ENCODE measurements around the gene DCDC1. TPM values are rescaled to one million over a fixed set of nuclear protein-coding genes. Genes with fewer than 3 reads are reported as not detected.
"Not testable (repeated sequence)": the region's sequence is repeated elsewhere in the genome, so short reads cannot be mapped to it uniquely, and the experiment has no call there.

DCDC1 gene
- total RNA-seq, 1 experiment from 2014 or later, result not detected

- no peak for DNase-seq (ENCODE audit: low spot score)
These were observed 378.2 kb downstream of the DCDC1 start for GRCh38 chr11:30991376-30991775.

GRCh38 chr11:30990625-30991296, 378.8 kb downstream of the DCDC1 start:
- no peak for DNase-seq (ENCODE audit: low spot score)

- no peak for DNase-seq (ENCODE audit: low spot score)
These were observed 381.7 kb downstream of the DCDC1 start for GRCh38 chr11:30987819-30988218.

- no peak for DNase-seq (ENCODE audit: low spot score)
These were observed 384.0 kb downstream of the DCDC1 start for GRCh38 chr11:30985536-30985935.

GRCh38 chr11:30984827-30985226, 384.7 kb downstream of the DCDC1 start:
- DNase-seq (ENCODE audit: low spot score), result peak; percentile 39

GRCh38 chr11:30984442-30984816, 385.1 kb downstream of the DCDC1 start:
- peak; percentile 66 for DNase-seq (ENCODE audit: low spot score)

- no peak for DNase-seq (ENCODE audit: low spot score)
These were observed 385.6 kb downstream of the DCDC1 start for GRCh38 chr11:30983776-30984441.

- no peak for DNase-seq (ENCODE audit: low spot score)
These were observed 386.4 kb downstream of the DCDC1 start for GRCh38 chr11:30983143-30983542.

- no peak for DNase-seq (ENCODE audit: low spot score)
These were observed 402.0 kb downstream of the DCDC1 start for GRCh38 chr11:30967579-30967978.

- DNase-seq (ENCODE audit: low spot score), result peak; percentile 53
These were observed 409.0 kb downstream of the DCDC1 start for GRCh38 chr11:30960387-30960992.

GRCh38 chr11:30956751-30957150, 412.8 kb downstream of the DCDC1 start:
- no peak for DNase-seq (ENCODE audit: low spot score)

GRCh38 chr11:30949838-30950237, 419.7 kb downstream of the DCDC1 start:
- no peak for DNase-seq (ENCODE audit: low spot score)

GRCh38 chr11:30947715-30948114, 421.8 kb downstream of the DCDC1 start:
- DNase-seq (ENCODE audit: low spot score), result not testable (repeated sequence)

- no peak for DNase-seq (ENCODE audit: low spot score)
These were observed 430.7 kb downstream of the DCDC1 start for GRCh38 chr11:30938810-30939209.

- DNase-seq (ENCODE audit: low spot score), result no peak
These were observed 431.4 kb downstream of the DCDC1 start for GRCh38 chr11:30938171-30938570.

GRCh38 chr11:30936491-30936890, 433.0 kb downstream of the DCDC1 start:
- no peak for DNase-seq (ENCODE audit: low spot score)

- DNase-seq (ENCODE audit: low spot score), result peak; percentile 28
These were observed 433.7 kb downstream of the DCDC1 start for GRCh38 chr11:30935861-30936260.

GRCh38 chr11:30926130-30926529, 443.4 kb downstream of the DCDC1 start:
- DNase-seq (ENCODE audit: low spot score), result no peak

GRCh38 chr11:30921811-30922210, 447.7 kb downstream of the DCDC1 start:
- DNase-seq (ENCODE audit: low spot score), result no peak

- no peak for DNase-seq (ENCODE audit: low spot score)
These were observed 450.0 kb downstream of the DCDC1 start for GRCh38 chr11:30919389-30920152.

- DNase-seq (ENCODE audit: low spot score), result peak; percentile 54
These were observed 451.6 kb downstream of the DCDC1 start for GRCh38 chr11:30917859-30918478.

GRCh38 chr11:30917266-30917665, 452.3 kb downstream of the DCDC1 start:
- DNase-seq (ENCODE audit: low spot score), result no peak

Data from A172 (cell line).